K562 (cell line): ENCODE results near the gene ROBO2. TPM values are rescaled to one million over a fixed set of nuclear protein-coding genes. Genes with fewer than 3 reads are reported as not detected.

Source experiments
- ATAC-seq: fragments of 200-7000 bp; cut with Tn5 transposase; 3 replicates; pipeline ENCODE4 v1.9.1; 2020; ENCODE audit warnings: moderate library complexity
- BruUV-seq: library from RNA; stranded (reverse); fragments of 400-500 nt; replicated peaks from 2 replicates; lab custom pipeline; 2021; lab: Mats Ljungman, UMichigan
- CTCF ChIA-PET: fragments of 300-600 bp; formaldehyde crosslinking; extraction: SDS; loops from one replicate; lab custom pipeline; 2021; ENCODE audit warnings: low intra/inter-chr PET ratio; lab: Yijun Ruan, JAX
- POLR2A ChIA-PET: fragments of 300-600, 350-650 bp; sonication (Branson Sonifier 250); formaldehyde crosslinking; extraction: SDS; loops from one replicate; lab custom pipeline; 2021; ENCODE audit warnings: antibody characterized with exemption, inconsistent platforms; lab: Yijun Ruan, JAX
- DNase-seq, 4 experiments: peaks; one replicate each; pipeline versions ENCODE4 v3.0.0 to v3.0.0-alpha.2; 2011 to 2018; ENCODE audit warnings: low spot score in 3 of 4, mixed read lengths in 3 of 4; ENCODE audit errors: extremely low read depth in 1 of 4
- FAIRE-seq: peaks from 2 replicates; lab custom pipeline; 2011; peaks lifted over from hg19 to GRCh38; lab: Jason Lieb, UNC
- H2AFZ ChIP-seq: 2 replicates; pipeline ENCODE4 v1.6.0; 2011; ENCODE audit warnings: low read depth, low read length, control low read depth, inconsistent platforms
- H3K27ac ChIP-seq: fragments of 200-600 bp; 3 replicates; pipeline ENCODE4 v1.8.0; 2011; ENCODE audit warnings: low read depth, mild to moderate bottlenecking, control low read depth, inconsistent platforms, low read length, moderate library complexity, mixed read lengths; ENCODE audit errors: extremely low read depth
- H3K27me3 ChIP-seq, 2 experiments: fragments of 300-600 bp in 1 of 2; 2 replicates in 1 of 2; 3 replicates in 1 of 2; pipeline versions ENCODE4 v1.6.0 to v1.8.0; 2011; ENCODE audit warnings: inconsistent platforms in 2 of 2, low read length in 2 of 2, mild to moderate bottlenecking in 1 of 2, mixed read lengths in 1 of 2, moderate library complexity in 1 of 2; ENCODE audit not compliant: control insufficient read depth in 2 of 2, insufficient read depth in 2 of 2
- H3K36me3 ChIP-seq: fragments of 300-600 bp; 3 replicates; pipeline ENCODE4 v1.8.0; 2011; ENCODE audit warnings: mild to moderate bottlenecking, low read length, inconsistent platforms; ENCODE audit not compliant: control insufficient read depth, insufficient read depth
- H3K4me1 ChIP-seq, 2 experiments: fragments of 200-600 bp in 1 of 2; replicated peaks in 1 of 2; 2 replicates in 1 of 2; 3 replicates in 1 of 2; pipeline versions ENCODE4 v1.5.1 to v1.8.0; 2011; ENCODE audit warnings: inconsistent platforms in 2 of 2, low read length in 2 of 2, mild to moderate bottlenecking in 1 of 2, mixed read lengths in 1 of 2, moderate library complexity in 1 of 2; ENCODE audit not compliant: control insufficient read depth in 2 of 2, insufficient read depth in 2 of 2
- H3K4me2 ChIP-seq: 2 replicates; pipeline ENCODE4 v1.6.1; 2011; ENCODE audit warnings: low read length, control low read depth, inconsistent platforms, mixed read lengths; ENCODE audit not compliant: insufficient read depth
- H3K4me3 ChIP-seq: fragments of 200-600 bp; sonication (generic), shearing (Covaris generic); 2 replicates; pipeline ENCODE4 v1.5.1; 2016; ENCODE audit warnings: control low read depth, inconsistent platforms
- H3K79me2 ChIP-seq: fragments of 200-600 bp; 3 replicates; pipeline ENCODE4 v1.8.0; 2011; ENCODE audit warnings: low read length, inconsistent platforms; ENCODE audit not compliant: control insufficient read depth, insufficient read depth
- H3K9ac ChIP-seq, 2 experiments: 2 replicates each; pipeline versions ENCODE4 v1.6.0 to v1.6.1; 2011; ENCODE audit warnings: low read depth in 2 of 2, low read length in 2 of 2, control low read depth in 1 of 2, inconsistent platforms in 1 of 2, mild to moderate bottlenecking in 1 of 2, mixed read lengths in 1 of 2; ENCODE audit not compliant: insufficient read depth in 1 of 2
- H3K9me1 ChIP-seq: one replicate; pipeline ENCODE4 v1.6.0; 2011; ENCODE audit warnings: inconsistent platforms, mild to moderate bottlenecking, low read length, moderate library complexity; ENCODE audit not compliant: control insufficient read depth, insufficient read depth
- H3K9me3 ChIP-seq: replicated peaks from 2 replicates; pipeline ENCODE4 v1.5.1; 2011; ENCODE audit warnings: low read depth, low read length, inconsistent platforms; ENCODE audit not compliant: control insufficient read depth, insufficient read depth
- H4K20me1 ChIP-seq: replicated peaks from 2 replicates; pipeline ENCODE4 v1.6.1; 2011; ENCODE audit warnings: low read length, inconsistent platforms, mixed read lengths; ENCODE audit not compliant: control insufficient read depth, insufficient read depth
- ATF6 ChIP-seq: sonication (generic); formaldehyde crosslinking; IDR thresholded peaks from 2 replicates; pipeline ENCODE4 v1.4.0; 2020; ENCODE audit warnings: mild to moderate bottlenecking, missing genetic modification reagents
- DIDO1 ChIP-seq: fragments of 450-650 bp; IDR thresholded peaks from 2 replicates; pipeline ENCODE4 v1.6.1; 2016; ENCODE audit warnings: low read depth, missing biosample characterization, missing genetic modification characterization
- ELF2 ChIP-seq: fragments of 250-450 bp; sonication (Bioruptor Pico); IDR thresholded peaks from 2 replicates; pipeline ENCODE4 v1.5.0; 2021; ENCODE audit warnings: mild to moderate bottlenecking
- KLF6 ChIP-seq: fragments of 250-450 bp; sonication (Bioruptor Pico); IDR thresholded peaks from 2 replicates; pipeline ENCODE4 v1.4.0; 2020; ENCODE audit warnings: mild to moderate bottlenecking, moderate library complexity, borderline replicate concordance
- PCBP1 ChIP-seq: fragments of 200-400 bp; formaldehyde crosslinking; IDR thresholded peaks from 2 replicates; pipeline ENCODE4 v1.6.1; 2018; ENCODE audit warnings: mild to moderate bottlenecking, low read depth, low read length; ENCODE audit not compliant: poor library complexity, severe bottlenecking
- TBP ChIP-seq: optimal IDR thresholded peaks from 2 replicates; pipeline ENCODE3; 2011; ENCODE audit warnings: low read depth, low read length, improper control_type of control experiment
- ZFP91 ChIP-seq: sonication (generic); formaldehyde crosslinking; IDR thresholded peaks from 2 replicates; pipeline ENCODE4 v1.8.0; 2022; ENCODE audit warnings: mild to moderate bottlenecking, missing genetic modification reagents
- ZNF24 ChIP-seq: fragments of 450-650 bp; IDR thresholded peaks from 2 replicates; pipeline ENCODE4 v1.6.1; 2016
- ZNF431 ChIP-seq: sonication (generic); formaldehyde crosslinking; IDR thresholded peaks from 2 replicates; pipeline ENCODE4 v1.8.0; 2022; ENCODE audit warnings: mild to moderate bottlenecking, missing genetic modification reagents
- ZNF780A ChIP-seq: fragments of 250-450 bp; sonication (Bioruptor Pico); IDR thresholded peaks from 2 replicates; pipeline ENCODE4 v1.5.0; 2021; ENCODE audit warnings: mild to moderate bottlenecking
- WGBS: fragments of 100-300 bp; shearing (Covaris generic); methylation state at CpG from one replicate; pipeline ENCODE4 v1.1.6; 2016; ENCODE audit warnings: low coverage, mixed read lengths; ENCODE audit not compliant: insufficient coverage; ENCODE audit errors: missing lambda C conversion rate; 5-methylcytosine and 5-hydroxymethylcytosine counted together
- in situ Hi-C: fragments of 300-500 bp; cut with MboI; formaldehyde crosslinking; loops from 4 replicates; pipeline ENCODE4 v1.15.0; 2018; ENCODE audit warnings: inconsistent platforms, mixed read lengths
- intact Hi-C: fragments of 100-400 bp; cut with micrococcal nuclease; formaldehyde crosslinking; loops from 2 replicates; pipeline ENCODE4 v1.14.2; 2022
- polyA plus RNA-seq, 8 experiments: library from polyadenylated mRNA; depleted of rRNA in 4 of 8; stranded (reverse) in 5 of 8; unstranded in 3 of 8; fragments of >200 nt; fragmentation: Nextera tagmentation in 2 of 8; fragmentation: Illumina TruSeq in 1 of 8; extraction: Ambion mirVana in 2 of 8; extraction: Trizol in 1 of 8; gene quantifications; 2 replicates each; pipeline versions ENCODE4 v1.2.1 to v1.2.3, GENCODE V29; 2011 to 2014; ENCODE audit warnings: inconsistent platforms in 1 of 8, missing spikeins in 1 of 8
- total RNA-seq, 7 experiments: library from RNA; depleted of rRNA in 6 of 7; stranded (reverse); fragments of >200 nt in 6 of 7; fragmentation: Illumina TruSeq in 2 of 7; extraction: Trizol in 2 of 7; gene quantifications; 2 replicates each; pipeline versions ENCODE4 v1.2.1 to v1.2.3, GENCODE V29; 2011 to 2021; ENCODE audit warnings: low replicate concordance in 1 of 7

The ROBO2 gene
- total and polyA plus RNA-seq, 9 of the 15 experiments (the other 6 are each of a cell fraction or from before 2014, with no cell fraction given), result 0.84 to 3.0 (median 1.7) TPM

- H3K4me3 ChIP-seq, result no peak overlapping the region
- no peaks in the 10 kb centered on the region for H3K4me1 ChIP-seq
- in situ Hi-C loops (no loop called here), intact Hi-C loops (no loop called here)
- BruUV-seq, result no TSS peak
- no peaks in the 10 kb centered on the region for H3K36me3 ChIP-seq
- 0% methylated on average over 5 of the region's 5 CpGs for WGBS
- H3K27ac ChIP-seq, result no peak overlapping the region
- no peak for FAIRE-seq
- H2AFZ ChIP-seq, result no peak overlapping the region
- H3K4me2 ChIP-seq, result no peak overlapping the region
- H3K79me2 ChIP-seq, result no peaks in the 10 kb centered on the region
- CTCF ChIA-PET, result no interaction called here
- no peaks in the 10 kb centered on the region for H4K20me1 ChIP-seq
- DNase-seq, result no peak
- H3K9ac ChIP-seq, result no peak overlapping the region
- no peak for ATAC-seq
- POLR2A ChIA-PET, result no interaction called here
- no peaks in the 10 kb centered on the region for H3K27me3 ChIP-seq
- no peaks in the 10 kb centered on the region for H3K9me3 ChIP-seq
- H3K9me1 ChIP-seq, result no peaks in the 10 kb centered on the region
- TF ChIP-seq DIDO1 (tag), result no peak
- TF ChIP-seq ZNF24, result no peak
- TF ChIP-seq ZFP91 (CRISPR knock-in tag), result no peak
- no peak for TF ChIP-seq KLF6 (CRISPR knock-in tag)
- TF ChIP-seq PCBP1, result no peak
- TF ChIP-seq ELF2 (CRISPR knock-in tag), result no peak
- no peak for TF ChIP-seq ATF6
- no peak for TF ChIP-seq ZNF780A (CRISPR knock-in tag)
- no peak for TF ChIP-seq ZNF431 (CRISPR knock-in tag)
- TF ChIP-seq TBP, result no peak
Measured at GRCh38 chr3:77001062-77001701, 38.7 kb upstream of the ROBO2 start.
